Measurements from ENCODE around the gene ARNT2.

- TF ChIP-seq GATA2 (IDR thresholded peaks at IDR 0.05; ENCODE audit: low read depth, low read length) (no peak), GATA3 (IDR thresholded peaks at IDR 0.05; ENCODE audit: low read depth, low read length) (no peak)
Measured at GRCh38 chr15:80512726-80513660, 108.8 kb downstream of the ARNT2 start.
